ENCODE data around the gene LETM1. TPM values are rescaled to one million over a fixed set of nuclear protein-coding genes. Genes with fewer than 3 reads are reported as not detected.

LETM1 gene
- total RNA-seq, 1 donor from 2014 or later, result 109 TPM

DNA sequence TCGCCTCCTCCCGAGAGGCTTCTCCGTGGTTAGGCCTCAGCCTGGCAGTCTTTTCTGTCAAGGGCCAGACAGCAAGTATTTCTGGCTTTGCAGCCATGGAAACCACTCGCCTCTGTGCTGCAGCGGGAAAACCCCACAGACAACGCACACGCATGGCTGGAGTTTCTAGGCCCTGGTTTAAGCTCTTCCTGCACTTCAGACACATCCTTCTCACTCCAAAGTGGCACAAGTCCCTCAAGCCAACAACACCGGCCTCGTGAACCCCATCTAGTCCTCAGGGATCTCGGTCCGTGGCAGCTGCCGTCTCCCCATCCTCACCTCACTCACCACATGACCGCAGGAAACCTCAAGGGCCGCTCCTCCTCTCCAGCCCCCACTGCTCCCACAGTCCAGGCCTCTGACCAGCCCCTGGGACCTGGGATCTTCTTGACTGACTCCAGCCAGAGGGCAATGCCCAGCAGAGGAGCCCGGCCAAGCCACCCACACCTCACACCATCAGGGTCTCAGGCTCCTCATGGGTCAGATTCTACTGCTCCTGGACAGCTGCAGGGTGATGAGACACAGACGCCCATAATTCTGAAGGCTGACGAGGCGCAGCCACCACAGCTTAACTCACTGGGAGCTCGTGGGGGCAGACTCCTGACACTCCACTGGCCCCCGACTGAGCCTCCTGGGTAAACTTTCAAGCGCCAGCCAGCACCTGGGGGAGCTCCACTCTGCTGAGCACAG, 21.7 kb downstream of the LETM1 start:
- TF ChIP-seq, protein P1, sequence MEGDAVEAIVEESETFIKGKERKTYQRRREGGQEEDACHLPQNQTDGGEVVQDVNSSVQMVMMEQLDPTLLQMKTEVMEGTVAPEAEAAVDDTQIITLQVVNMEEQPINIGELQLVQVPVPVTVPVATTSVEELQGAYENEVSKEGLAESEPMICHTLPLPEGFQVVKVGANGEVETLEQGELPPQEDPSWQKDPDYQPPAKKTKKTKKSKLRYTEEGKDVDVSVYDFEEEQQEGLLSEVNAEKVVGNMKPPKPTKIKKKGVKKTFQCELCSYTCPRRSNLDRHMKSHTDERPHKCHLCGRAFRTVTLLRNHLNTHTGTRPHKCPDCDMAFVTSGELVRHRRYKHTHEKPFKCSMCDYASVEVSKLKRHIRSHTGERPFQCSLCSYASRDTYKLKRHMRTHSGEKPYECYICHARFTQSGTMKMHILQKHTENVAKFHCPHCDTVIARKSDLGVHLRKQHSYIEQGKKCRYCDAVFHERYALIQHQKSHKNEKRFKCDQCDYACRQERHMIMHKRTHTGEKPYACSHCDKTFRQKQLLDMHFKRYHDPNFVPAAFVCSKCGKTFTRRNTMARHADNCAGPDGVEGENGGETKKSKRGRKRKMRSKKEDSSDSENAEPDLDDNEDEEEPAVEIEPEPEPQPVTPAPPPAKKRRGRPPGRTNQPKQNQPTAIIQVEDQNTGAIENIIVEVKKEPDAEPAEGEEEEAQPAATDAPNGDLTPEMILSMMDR (IDR thresholded peaks at IDR 0.05; ENCODE audit: insufficient read depth, low read length, severe bottlenecking), result no peak
- Histone ChIP-seq H3K36me3 (ENCODE audit: control insufficient read depth, insufficient read depth, low read length) (peaks cover 43% of the 10 kb centered on the region), H3K27me3 (ENCODE audit: control insufficient read depth, insufficient read depth, low read length) (no peaks in the 10 kb centered on the region), H3K4me3 (ENCODE audit: low read depth, low read length) (no peak overlapping the region)
- no peak for FAIRE-seq
- DNase-seq (ENCODE audit: low read depth), result no peak

DNA sequence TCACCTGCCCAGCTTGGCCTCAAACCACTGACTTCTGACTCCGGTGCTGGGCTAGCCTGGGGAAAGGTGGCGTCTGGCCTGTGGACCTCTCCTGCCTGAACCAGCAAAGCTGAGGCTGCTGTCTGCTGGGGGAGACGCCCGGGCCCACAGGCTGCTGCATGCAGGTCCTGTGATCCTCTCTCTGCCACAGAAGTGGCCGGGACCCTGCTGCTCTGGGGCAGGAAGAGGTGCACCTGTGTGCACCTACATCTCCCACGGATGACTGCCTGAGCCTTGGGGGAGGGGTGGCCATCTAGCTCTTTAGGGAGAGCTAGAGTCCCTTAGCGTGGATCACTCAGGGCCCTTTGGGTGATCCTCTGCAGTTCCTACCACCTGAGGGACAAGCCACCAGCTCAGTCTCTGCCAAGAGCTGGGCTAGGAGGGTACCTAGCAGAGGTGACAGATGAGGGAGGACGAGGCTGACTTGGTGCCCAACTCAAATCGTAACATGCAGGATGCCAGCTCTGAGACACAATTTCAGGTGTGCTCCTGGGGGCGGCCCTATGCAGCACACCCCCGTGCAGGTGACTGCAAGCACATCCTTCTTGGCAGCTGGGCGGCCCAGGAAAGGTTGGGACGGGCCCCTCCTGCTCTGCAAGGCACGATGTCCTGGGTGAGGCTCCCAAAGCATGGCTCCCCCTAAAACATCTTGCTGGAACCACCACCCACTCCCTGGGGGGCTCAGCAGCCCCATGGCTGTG, 22.5 kb downstream of the LETM1 start:
- DNase-seq (ENCODE audit: low read depth), result no peak
- Histone ChIP-seq H3K27me3 (ENCODE audit: control insufficient read depth, insufficient read depth, low read length) (no peaks in the 10 kb centered on the region), H3K4me3 (ENCODE audit: low read depth, low read length) (no peak overlapping the region), H3K36me3 (ENCODE audit: control insufficient read depth, insufficient read depth, low read length) (peaks cover 39% of the 10 kb centered on the region)
- TF ChIP-seq, protein P1 (IDR thresholded peaks at IDR 0.05; ENCODE audit: insufficient read depth, low read length, severe bottlenecking), result no peak
- no peak for FAIRE-seq

DNA sequence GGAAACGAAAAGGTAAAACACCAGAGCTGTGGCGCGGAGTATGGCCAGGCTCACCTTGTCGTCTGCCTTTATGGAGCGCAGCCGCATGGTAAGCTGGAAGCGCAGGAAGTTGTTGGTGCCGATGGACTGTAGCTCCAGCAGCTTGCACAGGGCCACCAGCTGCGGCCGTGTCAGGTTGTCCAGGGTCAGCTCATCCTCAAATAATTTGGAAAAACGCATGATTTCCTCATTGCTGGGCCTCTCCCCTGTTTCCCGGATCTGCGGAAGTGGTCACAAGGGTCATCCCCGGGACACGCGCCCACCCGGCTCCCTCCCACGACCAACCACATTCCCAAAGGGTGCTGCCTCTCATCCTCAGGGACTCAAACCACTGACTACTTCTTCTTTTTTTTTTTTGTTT, 23.3 kb downstream of the LETM1 start:
- TF ChIP-seq, protein P1 (IDR thresholded peaks at IDR 0.05; ENCODE audit: insufficient read depth, low read length, severe bottlenecking), result no peak
- H3K4me3 ChIP-seq (ENCODE audit: low read depth, low read length), result no peak overlapping the region
- DNase-seq (ENCODE audit: low read depth), result no peak
- H3K36me3 ChIP-seq (ENCODE audit: control insufficient read depth, insufficient read depth, low read length), result peaks cover 37% of the 10 kb centered on the region
- no peak for FAIRE-seq
- no peaks in the 10 kb centered on the region for H3K27me3 ChIP-seq (ENCODE audit: control insufficient read depth, insufficient read depth, low read length)

DNA sequence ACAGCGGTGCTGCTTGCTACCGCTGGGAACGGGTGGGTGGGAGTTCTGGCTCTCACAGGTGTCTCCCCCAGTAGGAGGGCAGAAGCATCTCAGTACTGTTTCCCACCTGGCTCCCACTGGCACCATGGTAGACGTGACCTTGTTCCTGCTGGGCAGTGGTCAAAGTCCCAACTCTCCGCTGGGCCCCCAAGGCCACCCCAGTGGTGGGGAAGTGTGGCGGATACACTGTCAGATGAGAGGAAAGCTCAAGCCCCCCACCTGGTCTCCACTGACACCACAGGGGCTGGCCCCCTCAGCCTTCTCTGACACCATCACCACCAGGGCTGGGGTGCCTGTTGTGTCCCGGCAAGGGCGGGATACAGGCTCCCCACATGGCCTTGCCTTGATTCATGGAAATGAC, 24.6 kb downstream of the LETM1 start:
- TF ChIP-seq, protein P1 (IDR thresholded peaks at IDR 0.05; ENCODE audit: insufficient read depth, low read length, severe bottlenecking), result no peak
- H3K36me3 ChIP-seq (ENCODE audit: control insufficient read depth, insufficient read depth, low read length), result peaks cover 40% of the 10 kb centered on the region
- no peak for FAIRE-seq

DNA sequence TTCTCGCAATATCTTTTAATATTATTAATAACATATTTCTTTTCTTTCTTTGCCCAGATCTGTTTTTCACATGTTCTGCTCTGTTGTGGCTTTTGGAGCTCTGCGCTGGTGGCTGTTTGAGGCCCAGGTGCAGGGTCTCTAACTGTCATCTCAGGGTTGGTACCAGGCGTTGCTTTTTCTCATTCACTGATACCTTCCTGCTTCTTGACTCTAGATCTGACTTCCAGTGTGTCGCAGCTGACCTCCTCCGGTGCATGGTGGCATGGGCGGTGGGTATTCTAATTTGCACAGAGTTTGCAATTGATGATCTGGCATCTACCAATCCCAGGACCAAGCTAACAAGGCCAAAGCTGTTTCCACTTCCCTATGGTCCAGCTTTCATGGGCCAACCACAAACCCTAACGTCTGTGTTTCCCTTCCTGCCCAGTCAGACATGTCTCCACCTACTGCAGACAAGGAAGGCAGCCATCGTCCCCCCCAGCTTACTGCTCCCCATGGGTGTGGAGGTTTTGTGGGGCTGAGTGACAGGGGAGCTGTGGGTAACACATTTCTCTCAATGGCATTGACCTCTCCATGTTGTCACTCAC, 25.2 kb downstream of the LETM1 start:
- TF ChIP-seq, protein P1 (IDR thresholded peaks at IDR 0.05; ENCODE audit: insufficient read depth, low read length, severe bottlenecking), result no peak
- no peaks in the 10 kb centered on the region for H3K27me3 ChIP-seq (ENCODE audit: control insufficient read depth, insufficient read depth, low read length)
- no peak for DNase-seq (ENCODE audit: low read depth)
- no peak overlapping the region for H3K4me3 ChIP-seq (ENCODE audit: low read depth, low read length)
- peaks cover 39% of the 10 kb centered on the region for H3K36me3 ChIP-seq (ENCODE audit: control insufficient read depth, insufficient read depth, low read length)
- no peak for FAIRE-seq

More for the DNA sequence above, 24.6 kb downstream of the LETM1 start:
- Histone ChIP-seq H3K27me3 (ENCODE audit: control insufficient read depth, insufficient read depth, low read length) (no peaks in the 10 kb centered on the region), H3K4me3 (ENCODE audit: low read depth, low read length) (no peak overlapping the region)
- no peak for DNase-seq (ENCODE audit: low read depth)
